Stimulated activated CD8-positive, alpha-beta memory T cell treated with anti-CD3 and anti-CD28 coated beads, Interleukin-4, amount 100 ng/mL, for 1 hour (primary cell): Measurements from ENCODE around the gene RPUSD2.

Source experiments
- DNase-seq, 2 donors: peaks; one replicate each; pipeline ENCODE4 v3.0.0-alpha.2; 2020; ENCODE audit warnings: low read depth in 2 of 2, low spot score in 1 of 2

The RPUSD2 gene

DNA sequence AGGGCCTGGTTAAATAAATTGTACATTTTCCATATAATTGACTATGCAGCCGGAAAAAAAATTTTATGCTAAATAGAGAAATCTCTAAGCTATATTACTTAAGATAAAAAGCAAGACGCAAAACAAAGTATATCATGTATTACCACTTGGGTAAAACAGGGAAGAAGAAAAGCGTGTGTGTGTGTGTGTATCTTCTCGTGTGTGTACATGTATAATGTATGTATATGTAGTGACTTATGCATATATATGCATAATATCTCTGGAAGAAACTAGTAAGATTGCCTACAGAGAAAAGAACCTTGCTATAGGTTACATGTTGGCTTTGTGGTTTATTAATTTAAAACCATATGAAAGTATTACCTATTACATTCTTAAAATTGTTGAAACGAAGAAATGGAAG is 44.0 kb downstream of the RPUSD2 start:
- DNase-seq = no peak

DNA sequence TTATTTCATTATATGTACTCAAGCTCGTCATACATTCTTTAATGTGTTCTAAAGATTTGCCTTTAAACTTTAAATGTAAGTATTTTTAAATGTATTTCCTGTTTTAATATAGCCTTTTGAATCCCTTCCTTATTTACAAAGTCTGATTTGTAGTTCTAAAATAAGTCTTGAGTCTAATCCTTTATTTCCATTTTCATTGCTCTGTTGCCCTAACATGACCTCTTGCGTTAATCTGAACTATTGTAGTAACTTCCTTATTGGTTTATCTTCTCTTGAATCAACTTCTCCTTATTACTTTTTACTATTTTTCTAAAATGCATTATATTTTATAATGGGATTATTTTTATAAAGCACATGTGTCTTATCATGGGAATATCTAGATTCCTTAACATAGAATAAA is 48.9 kb downstream of the RPUSD2 start:
- no peak for DNase-seq

DNA sequence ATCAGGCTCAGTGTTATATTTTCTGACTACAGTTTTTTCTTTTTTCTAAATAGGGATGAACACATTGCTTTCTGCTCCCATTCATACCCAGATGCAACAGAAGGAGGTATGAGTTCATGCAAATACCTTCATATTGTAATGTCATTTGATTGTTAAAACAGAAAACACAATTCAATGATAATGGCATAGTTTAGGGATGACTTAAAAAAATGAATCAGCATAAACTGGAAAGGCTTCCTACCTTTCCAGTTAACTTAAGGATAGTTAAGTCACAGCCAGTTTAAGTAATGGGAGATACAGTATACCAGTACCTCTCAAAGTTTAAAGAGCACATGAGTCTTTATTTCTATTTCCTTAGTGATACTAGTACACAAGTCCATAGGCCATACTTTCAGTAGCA is 49.8 kb downstream of the RPUSD2 start:
- DNase-seq = no peak

DNA sequence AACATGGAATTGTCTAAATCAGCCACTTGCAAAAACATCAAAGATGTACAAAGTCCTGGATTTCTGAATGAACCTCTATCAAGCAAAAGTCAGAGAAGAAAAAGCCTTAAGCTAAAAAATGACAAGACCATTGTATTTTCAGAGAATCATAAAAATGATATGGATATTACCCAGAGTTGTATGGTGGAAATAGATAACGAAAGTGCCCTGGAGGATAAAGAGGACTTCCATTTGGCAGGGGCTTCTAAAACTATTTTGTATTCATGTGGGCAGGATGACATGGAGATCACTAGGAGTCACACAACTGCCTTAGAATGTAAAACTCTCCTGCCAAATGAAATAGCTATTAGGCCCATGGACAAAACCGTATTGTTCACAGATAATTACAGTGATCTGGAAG is 54.3 kb downstream of the RPUSD2 start:
- no peak for DNase-seq
